GM12892 (cell line): ENCODE data around the gene ABLIM1.

ENCODE experiments used
- POLR2A ChIP-seq: IDR thresholded peaks from 2 replicates; pipeline ENCODE4 v1.6.1; 2011; ENCODE audit warnings: low read depth, low read length, control low read depth
- POLR2AphosphoS5 ChIP-seq: IDR thresholded peaks from 2 replicates; pipeline ENCODE4 v1.6.1; 2011; ENCODE audit warnings: low read depth, low read length, control low read depth

GRCh38 chr10:114405011-114405350 is 253.1 kb downstream of the ABLIM1 start:
- TF ChIP-seq POLR2AphosphoS5 (no peak), POLR2A (no peak)
